Peyer's patch (tissue), 4 donors: ENCODE data around the gene HS3ST5. TPM values are rescaled to one million over a fixed set of nuclear protein-coding genes. Genes with fewer than 3 reads are reported as not detected.

Experiments used
- DNase-seq, 3 donors: peaks; one replicate each; pipeline ENCODE4 v3.0.0-alpha.2; 2017 to 2019
- H3K27ac ChIP-seq, 4 donors: fragments of 200-600 bp; sonication (generic); one replicate each; pipeline ENCODE4 v1.5.1; 2016 to 2019
- H3K27me3 ChIP-seq, 2 donors: fragments of 200-600 bp; sonication (generic); one replicate each; pipeline ENCODE4 v1.5.1; 2019
- H3K36me3 ChIP-seq, 3 donors: fragments of 200-600 bp; sonication (generic); one replicate each; pipeline ENCODE4 v1.5.1; 2016 to 2019
- H3K4me1 ChIP-seq, 4 donors: fragments of 200-600 bp; sonication (generic); one replicate each; pipeline ENCODE4 v1.5.1; 2016 to 2019
- H3K4me3 ChIP-seq, 4 donors: fragments of 200-600 bp; sonication (generic); 1 replicate in 3 of 4; 2 replicates in 1 of 4; pipeline ENCODE4 v1.5.1; 2016 to 2019; ENCODE audit warnings: mild to moderate bottlenecking in 1 of 4
- H3K9me3 ChIP-seq, 4 donors: fragments of 200-600 bp; sonication (generic); one replicate each; pipeline ENCODE4 v1.5.1; 2016 to 2019; ENCODE audit warnings: mild to moderate bottlenecking in 1 of 4
- CTCF ChIP-seq, 6 experiments: fragments of 450-650 bp in 4 of 6; fragments of 200-600 bp in 2 of 6; sonication (generic) in 1 of 6; IDR thresholded peaks; one replicate each; pipeline ENCODE4 v1.5.1; 2017 to 2019; ENCODE audit warnings: antibody characterized with exemption in 6 of 6, mild to moderate bottlenecking in 3 of 6, moderate library complexity in 1 of 6
- POLR2A ChIP-seq, 2 donors: fragments of 450-650 bp; IDR thresholded peaks; one replicate each; pipeline ENCODE4 v1.5.1; 2017; ENCODE audit warnings: antibody characterized with exemption in 2 of 2, mild to moderate bottlenecking in 2 of 2, moderate library complexity in 2 of 2
- total RNA-seq, 4 donors: library from RNA; depleted of rRNA; stranded (reverse); fragments of >200 nt; gene quantifications; one replicate each; pipeline ENCODE4 v1.1.0, GENCODE V29; 2016

The HS3ST5 gene
- total RNA-seq, 4 donors from 2014 or later: not detected

GRCh38 chr6:114376611-114377175, 33.9 kb upstream of the HS3ST5 start:
- no peaks in the 10 kb centered on the region for H3K27me3 ChIP-seq
- no peaks in the 10 kb centered on the region for H3K9me3 ChIP-seq
- no peak for DNase-seq

GRCh38 chr6:114375541-114376192, 32.8 kb upstream of the HS3ST5 start:
- H3K4me3 ChIP-seq: no peak overlapping the region
- no peaks in the 10 kb centered on the region for H3K4me1 ChIP-seq
- H3K36me3 ChIP-seq: no peaks in the 10 kb centered on the region
- no peak overlapping the region for H3K27ac ChIP-seq
- H3K27me3 ChIP-seq: no peaks in the 10 kb centered on the region
- TF ChIP-seq CTCF (IDR thresholded peaks at IDR 0.05) (no peak), POLR2A (IDR thresholded peaks at IDR 0.05) (no peak)
- H3K9me3 ChIP-seq: no peaks in the 10 kb centered on the region
- no peak for DNase-seq

More at GRCh38 chr6:114376611-114377175, 33.9 kb upstream of the HS3ST5 start:
- Histone ChIP-seq H3K4me1 (no peaks in the 10 kb centered on the region), H3K36me3 (no peaks in the 10 kb centered on the region), H3K4me3 (no peak overlapping the region), H3K27ac (no peak overlapping the region)
- no peak for TF ChIP-seq CTCF (IDR thresholded peaks at IDR 0.05)
- TF ChIP-seq POLR2A (IDR thresholded peaks at IDR 0.05): no peak

GRCh38 chr6:114367315-114367961, 24.6 kb upstream of the HS3ST5 start:
- no peaks in the 10 kb centered on the region for H3K27me3 ChIP-seq
- no peak overlapping the region for H3K27ac ChIP-seq
- no peak for DNase-seq
- H3K36me3 ChIP-seq: no peaks in the 10 kb centered on the region
- no peak for TF ChIP-seq POLR2A (IDR thresholded peaks at IDR 0.05)
- no peak for TF ChIP-seq CTCF (IDR thresholded peaks at IDR 0.05)
- H3K4me1 ChIP-seq: no peaks in the 10 kb centered on the region
- H3K4me3 ChIP-seq: no peak overlapping the region
- H3K9me3 ChIP-seq: no peaks in the 10 kb centered on the region

GRCh38 chr6:114366899-114367298, 24.1 kb upstream of the HS3ST5 start:
- Histone ChIP-seq H3K27ac (no peak overlapping the region), H3K36me3 (no peaks in the 10 kb centered on the region), H3K9me3 (no peaks in the 10 kb centered on the region), H3K27me3 (no peaks in the 10 kb centered on the region), H3K4me1 (no peaks in the 10 kb centered on the region), H3K4me3 (no peak overlapping the region)
- TF ChIP-seq POLR2A (IDR thresholded peaks at IDR 0.05) (no peak), CTCF (IDR thresholded peaks at IDR 0.05) (no peak)
- no peak for DNase-seq

GRCh38 chr6:114364301-114364700, 21.5 kb upstream of the HS3ST5 start:
- TF ChIP-seq POLR2A (IDR thresholded peaks at IDR 0.05): no peak
- TF ChIP-seq CTCF (IDR thresholded peaks at IDR 0.05): no peak
- no peaks in the 10 kb centered on the region for H3K36me3 ChIP-seq
- no peaks in the 10 kb centered on the region for H3K4me1 ChIP-seq
- H3K27me3 ChIP-seq: no peaks in the 10 kb centered on the region
- no peak overlapping the region for H3K4me3 ChIP-seq
- H3K9me3 ChIP-seq: no peaks in the 10 kb centered on the region
- DNase-seq: no peak
- H3K27ac ChIP-seq: no peak overlapping the region
